Measurements from ENCODE around the gene CACNA2D1. TPM values are rescaled to one million over a fixed set of nuclear protein-coding genes. Genes with fewer than 3 reads are reported as not detected.

CACNA2D1 gene
- total RNA-seq, 1 experiment from 2014 or later = 0.27 TPM

DNA sequence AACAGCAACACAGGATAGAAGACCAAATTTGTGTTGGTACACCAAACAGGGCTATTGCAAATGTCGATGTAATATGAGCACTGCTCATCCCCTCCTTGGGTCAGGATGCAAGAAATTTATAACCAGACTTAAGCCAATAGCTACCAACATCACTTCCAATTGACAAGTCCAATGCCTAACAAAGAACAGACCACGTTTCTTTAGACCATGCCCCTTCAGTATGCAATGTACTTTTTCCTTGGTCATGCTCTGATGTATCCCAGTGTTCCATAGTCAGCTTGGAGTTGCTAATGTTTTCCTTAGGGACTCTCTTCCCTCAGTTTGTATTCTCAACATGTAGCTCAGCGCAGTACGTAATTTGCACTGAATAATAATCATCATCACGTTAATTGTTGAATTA, 7.8 kb downstream of the CACNA2D1 start:
- no TSS peak for BruUV-seq (replicated peaks)
- Histone ChIP-seq H3K36me3 (ENCODE audit: control insufficient read depth in 1 of 2, insufficient read depth in 2 of 2, low read length in 2 of 2) (no peaks in the 10 kb centered on the region), H3K79me2 (ENCODE audit: insufficient read depth, low read length) (no peaks in the 10 kb centered on the region), H3K27me3 (ENCODE audit: insufficient read depth, low read length) (no peaks in the 10 kb centered on the region), H3K9ac (ENCODE audit: low read length) (no peak overlapping the region), H3K27ac (ENCODE audit: low read depth, low read length) (no peak overlapping the region), H3K9me2 (ENCODE audit: insufficient read depth) (no peaks in the 10 kb centered on the region), H3K9me3 (ENCODE audit: control insufficient read depth in 1 of 2, insufficient read depth in 1 of 2, low read depth in 1 of 2, low read length in 2 of 2) (no peaks in the 10 kb centered on the region), H3K4me1 (ENCODE audit: control insufficient read depth in 1 of 2, insufficient read depth in 2 of 2, low read length in 2 of 2) (no peaks in the 10 kb centered on the region), H3K4me3 (replicated peaks in 1 of 2; ENCODE audit: low read depth in 1 of 2, low read length in 2 of 2) (no peak overlapping the region), H2AFZ (ENCODE audit: low read depth, low read length, poor library complexity, severe bottlenecking) (no peak overlapping the region), H4K20me1 (ENCODE audit: insufficient read depth) (no peaks in the 10 kb centered on the region), H3K4me2 (ENCODE audit: low read length) (no peak overlapping the region)
- ChIA-PET CTCF (no interaction called here), RAD21 (ENCODE audit: low non-redundant PET in 1 of 2, low total read pairs in 2 of 2, uncharacterized antibody in 2 of 2, unreplicated experiment in 2 of 2) (no interaction called here), POLR2A (no interaction called here)
- TF ChIP-seq TCF7L2 (IDR thresholded peaks at IDR 0.05; ENCODE audit: borderline replicate concordance, extremely low read depth, insufficient read depth, insufficient read length) (no peak), ELF1 (IDR thresholded peaks at IDR 0.05; ENCODE audit: borderline replicate concordance, low read depth) (no peak), SP1 (IDR thresholded peaks at IDR 0.05; ENCODE audit: low read depth) (no peak), ZNF274 (IDR thresholded peaks at IDR 0.05; ENCODE audit: low read depth, low read length) (no peak), MAX (IDR thresholded peaks at IDR 0.05) (no peak), REST (IDR thresholded peaks at IDR 0.05; ENCODE audit: low read depth) (no peak), EGR1 (IDR thresholded peaks at IDR 0.05; ENCODE audit: low read depth) (no peak), ATF3 (IDR thresholded peaks at IDR 0.05) (no peak)
- DNase-seq (ENCODE audit: low read depth, low spot score) (no peak), ATAC-seq (no peak)
- intact Hi-C loops (cut with micrococcal nuclease) = no loop called here

Data from HCT116 (cell line).